Ecto neural progenitor cell (in vitro differentiated cells): ENCODE measurements around the gene RORC.

Experiments
- DNase-seq: peaks from one replicate; pipeline ENCODE4 v3.0.0-alpha.2; 2018; ENCODE audit warnings: low spot score

The RORC gene

DNA sequence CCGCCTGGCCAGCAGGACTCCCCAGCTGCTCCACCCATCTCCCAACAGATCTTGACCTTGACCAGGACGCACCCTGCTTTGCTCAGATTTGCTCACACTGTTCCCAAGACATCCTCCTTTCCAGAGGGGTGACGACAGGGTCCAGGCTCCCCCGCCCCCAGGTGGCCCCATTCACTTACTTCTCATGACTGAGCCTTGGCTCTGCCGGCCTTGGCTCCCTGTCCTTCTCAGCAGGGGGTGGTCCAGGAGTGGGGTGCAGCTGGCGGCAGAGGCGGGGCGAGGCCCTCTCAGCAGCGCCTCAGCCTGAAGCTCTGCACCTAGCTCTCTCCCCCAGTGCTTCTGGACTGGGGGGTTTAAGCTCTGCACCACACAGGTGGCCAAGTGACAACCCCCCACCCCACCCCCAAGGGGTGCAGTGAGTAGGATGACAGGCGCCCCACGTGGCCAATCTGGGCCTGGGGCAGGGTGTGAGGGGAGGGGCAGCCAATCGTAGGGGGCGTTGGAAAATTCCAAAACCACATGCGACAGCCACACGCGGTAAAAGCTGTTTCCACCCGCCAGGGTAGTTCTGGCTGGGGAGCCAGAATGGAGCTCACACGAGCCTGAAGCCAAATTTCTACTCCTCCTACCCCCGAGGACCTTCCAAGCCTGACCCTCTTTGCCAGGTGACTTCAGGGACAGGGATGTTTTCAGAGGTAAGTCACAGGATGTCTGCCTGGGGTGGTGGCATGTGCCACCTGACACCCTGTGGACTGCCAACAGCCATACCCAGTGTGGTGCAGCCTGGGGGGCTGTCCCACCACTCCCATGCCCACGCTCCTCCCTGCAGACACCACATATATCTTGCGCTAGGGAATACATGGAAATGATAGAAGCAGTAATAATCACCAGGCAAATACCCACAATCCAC is 5.6 kb downstream of the RORC start:
- DNase-seq = no peak

DNA sequence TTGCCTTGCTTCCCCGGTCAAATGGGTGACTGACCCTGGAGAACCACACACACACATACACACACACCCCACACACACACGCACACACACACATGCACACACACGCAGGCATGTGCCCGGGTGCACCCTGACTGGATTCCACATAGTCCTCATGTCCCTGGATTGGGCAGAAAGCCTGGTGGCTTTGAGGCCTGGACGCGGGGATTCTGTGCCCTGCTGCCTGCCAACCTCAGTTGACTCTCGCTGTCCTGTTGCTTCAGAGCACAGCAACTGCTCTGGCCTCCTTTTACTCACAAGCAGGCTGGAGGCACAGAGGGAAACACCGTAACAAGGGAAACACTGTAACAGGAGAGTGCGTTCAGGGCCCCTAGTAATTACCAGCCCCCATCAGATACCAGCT is 6.4 kb downstream of the RORC start:
- DNase-seq = no peak

DNA sequence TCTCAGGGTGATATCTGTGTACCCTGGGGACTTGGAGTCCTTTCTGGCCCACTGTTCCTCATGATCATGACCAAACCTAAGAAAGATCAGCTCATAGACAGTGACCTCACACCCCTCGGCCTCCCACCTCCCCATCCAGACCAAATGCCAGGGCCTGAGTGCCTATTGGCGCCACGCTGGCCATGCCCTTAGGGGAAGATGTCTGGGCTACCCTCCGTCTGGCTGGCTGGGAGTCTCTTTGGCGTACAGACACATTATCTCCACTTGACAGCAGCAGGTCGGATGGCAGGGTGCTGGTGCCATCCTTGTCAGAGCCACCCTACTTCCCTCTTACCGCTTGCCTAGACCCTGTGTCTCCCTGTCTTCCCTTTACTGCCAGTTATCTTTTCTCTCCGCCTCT is 8.4 kb downstream of the RORC start:
- DNase-seq = no peak

DNA sequence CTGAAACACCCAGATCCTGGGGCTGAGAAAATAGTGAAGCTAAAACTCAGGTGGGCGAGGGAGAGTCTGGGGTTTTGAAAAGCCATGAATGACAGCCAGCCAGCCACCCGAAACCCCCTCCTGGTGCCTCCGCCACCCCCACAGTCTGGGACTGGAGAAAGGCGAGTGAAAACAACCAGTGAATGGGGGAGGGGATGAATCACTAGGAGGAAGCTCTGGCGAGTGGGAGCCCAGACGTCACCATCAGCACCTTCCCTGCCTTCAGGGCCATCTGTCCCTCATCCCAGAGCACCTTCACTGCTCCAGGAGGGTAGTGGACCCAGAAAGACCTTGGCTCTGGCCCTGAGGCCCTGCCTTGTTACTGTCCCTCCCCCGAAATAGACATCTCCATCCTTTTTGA is 9.2 kb downstream of the RORC start:
- no peak for DNase-seq

DNA sequence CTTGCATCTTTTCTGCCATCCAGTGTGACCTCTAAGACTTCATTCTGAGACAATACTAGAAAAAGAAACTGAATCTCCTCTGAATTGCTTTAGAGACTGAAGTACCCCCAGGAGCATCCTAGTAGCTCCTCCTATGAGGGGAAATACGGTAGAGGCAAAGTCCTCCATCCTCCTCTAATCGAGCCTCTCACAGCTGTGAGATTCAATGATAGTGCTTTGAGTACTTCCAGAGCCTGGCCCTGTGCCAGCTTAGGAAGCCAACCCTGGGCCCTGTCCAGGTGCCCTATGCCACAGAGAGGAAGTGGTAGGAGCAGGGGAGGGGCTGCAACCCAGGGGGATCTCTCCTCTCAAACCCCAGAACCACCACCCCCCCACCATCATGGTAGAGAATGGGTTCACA is 10.7 kb downstream of the RORC start:
- no peak for DNase-seq

DNA sequence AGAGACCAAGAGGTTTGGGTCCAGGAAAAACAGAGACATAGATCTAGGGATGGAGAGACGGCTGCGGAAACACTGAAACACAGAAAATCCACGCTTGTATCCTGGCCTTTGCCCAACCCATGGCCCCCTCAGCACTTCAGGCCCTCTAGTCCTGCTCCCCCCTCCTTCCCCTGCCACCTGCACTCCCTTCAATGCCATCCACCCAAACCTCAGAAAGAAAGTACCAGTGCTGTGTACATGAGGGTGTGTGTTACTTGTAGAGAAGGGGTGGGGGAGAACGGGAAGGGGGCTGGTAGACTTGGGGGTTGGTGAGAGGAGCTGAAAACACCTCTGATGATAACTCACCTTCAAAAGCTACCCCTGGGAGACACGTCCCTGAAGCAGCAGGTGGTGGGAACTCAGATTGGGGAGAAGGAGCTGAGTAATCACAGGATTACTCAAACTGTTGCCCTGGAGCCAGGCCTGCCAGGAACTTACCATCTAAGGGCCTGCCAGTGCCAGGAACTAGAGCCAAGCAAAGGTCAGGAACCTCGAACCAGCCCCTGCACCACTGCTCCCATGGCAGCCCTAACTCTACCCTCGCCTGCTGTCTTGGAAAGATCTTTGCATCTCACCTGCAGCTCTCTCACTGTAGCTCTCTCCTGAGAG is 11.5 kb downstream of the RORC start:
- no peak for DNase-seq

DNA sequence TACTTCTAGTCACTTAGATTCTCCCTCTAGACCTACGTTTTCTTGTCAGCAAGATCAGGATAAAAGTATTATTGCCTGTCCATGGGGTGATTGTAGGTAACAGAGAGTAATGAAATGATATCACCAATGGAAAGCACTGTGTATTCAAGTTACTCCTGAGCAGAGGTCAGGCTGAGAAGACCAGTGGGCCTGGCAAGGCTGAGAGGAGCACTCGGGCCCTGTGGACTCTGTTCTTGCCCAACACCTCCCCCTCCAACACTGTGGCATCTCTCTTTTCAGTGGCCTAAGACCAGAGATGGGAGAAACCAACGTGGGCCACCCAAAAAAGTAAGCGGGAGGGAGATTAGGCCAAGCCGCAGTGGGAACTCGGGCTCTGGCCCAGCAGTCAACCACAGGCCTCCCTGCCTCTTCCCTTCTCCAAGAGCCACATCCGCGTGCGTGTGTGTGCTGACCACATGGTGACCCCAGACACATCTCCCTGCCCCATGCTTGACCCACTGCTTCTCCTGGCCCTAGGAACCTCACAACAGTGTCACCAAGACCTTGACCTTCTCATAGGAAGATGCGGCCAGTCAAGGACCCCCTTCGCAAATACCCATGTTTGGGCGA is 12.3 kb downstream of the RORC start:
- no peak for DNase-seq

DNA sequence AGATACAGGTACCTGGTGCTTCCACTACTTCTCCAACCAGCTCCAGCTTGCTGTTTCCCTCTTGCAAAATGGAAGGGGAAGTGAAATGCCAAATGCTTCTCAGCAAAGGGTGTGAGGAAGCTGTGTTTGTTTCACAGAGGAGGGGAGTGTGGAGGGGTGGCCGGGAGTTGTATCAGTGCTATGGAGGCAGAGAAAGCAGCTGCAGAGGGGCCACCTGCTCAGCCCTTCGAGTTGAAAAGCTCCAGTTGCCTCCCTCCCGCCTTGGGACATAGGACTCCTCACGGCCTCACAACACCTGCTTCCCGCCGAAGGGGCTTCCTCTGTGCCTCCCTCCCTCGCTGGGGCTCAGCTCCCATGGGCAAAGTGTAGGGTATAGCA is 14.3 kb downstream of the RORC start:
- no peak for DNase-seq

DNA sequence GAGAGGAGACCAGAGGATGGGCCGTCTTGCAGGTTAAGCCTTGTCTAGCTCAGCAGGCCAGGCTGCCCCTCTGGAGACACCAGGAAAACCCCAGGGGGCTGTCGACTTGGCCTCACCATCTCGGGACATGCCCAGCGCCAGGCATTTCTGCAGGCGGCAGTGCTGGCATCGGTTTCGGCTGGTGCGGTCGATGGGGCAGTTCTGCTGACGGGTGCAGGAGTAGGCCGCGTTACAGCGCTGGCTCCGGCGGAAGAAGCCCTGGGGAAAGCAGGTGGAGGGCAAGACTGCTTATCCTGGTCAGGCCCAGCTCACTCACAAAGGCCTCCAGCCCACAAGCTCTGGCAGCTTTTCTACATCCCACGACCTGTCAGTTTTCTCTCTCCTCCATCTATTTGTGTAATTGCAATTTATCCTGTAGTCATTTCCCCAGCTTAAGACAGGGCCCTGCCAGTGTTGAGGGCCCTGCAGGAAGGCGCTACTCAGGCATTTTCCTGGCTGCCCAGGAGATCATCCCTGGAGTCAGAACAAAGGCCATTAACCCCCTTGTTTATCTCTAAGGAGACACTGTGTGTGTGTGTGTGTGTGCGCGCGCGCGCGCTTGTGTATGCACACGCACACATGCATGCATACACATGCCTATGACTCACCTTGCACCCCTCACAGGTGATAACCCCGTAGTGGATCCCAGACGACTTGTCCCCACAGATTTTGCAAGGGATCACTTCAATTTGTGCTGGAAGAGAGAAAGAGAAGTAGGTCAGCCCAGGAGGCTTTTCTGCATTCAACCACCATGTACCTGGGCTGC is 14.9 kb downstream of the RORC start:
- DNase-seq = no peak

DNA sequence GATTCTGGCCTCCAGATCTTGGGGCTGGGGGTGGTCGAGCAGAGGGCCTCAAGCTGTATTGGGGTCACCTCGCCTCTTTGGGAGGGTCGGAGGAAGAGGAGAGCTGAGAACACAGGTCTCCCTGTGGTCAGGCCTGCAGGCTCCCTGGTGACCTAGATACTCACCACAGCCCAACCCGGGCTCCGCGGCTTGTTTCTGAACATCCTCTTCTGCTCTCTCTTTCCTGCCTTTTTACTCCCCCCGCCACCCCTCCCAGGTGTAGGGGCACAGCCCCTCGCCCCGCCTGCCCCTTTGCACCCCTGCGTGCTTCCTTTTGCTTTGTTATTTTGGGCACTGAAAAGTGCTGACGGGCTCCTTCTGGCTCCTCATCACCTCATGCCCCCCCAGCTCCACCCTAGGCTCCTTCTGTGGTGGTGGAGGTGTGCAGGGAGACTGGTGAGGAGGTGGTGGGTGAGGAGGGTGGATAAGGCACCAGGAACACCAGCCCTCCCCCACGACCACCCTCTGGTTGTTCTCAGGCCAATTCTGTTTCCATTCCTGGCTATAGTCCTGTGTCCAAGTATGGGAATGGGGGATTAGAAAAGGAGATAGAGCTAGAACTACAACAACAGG is 15.8 kb downstream of the RORC start:
- no peak for DNase-seq

DNA sequence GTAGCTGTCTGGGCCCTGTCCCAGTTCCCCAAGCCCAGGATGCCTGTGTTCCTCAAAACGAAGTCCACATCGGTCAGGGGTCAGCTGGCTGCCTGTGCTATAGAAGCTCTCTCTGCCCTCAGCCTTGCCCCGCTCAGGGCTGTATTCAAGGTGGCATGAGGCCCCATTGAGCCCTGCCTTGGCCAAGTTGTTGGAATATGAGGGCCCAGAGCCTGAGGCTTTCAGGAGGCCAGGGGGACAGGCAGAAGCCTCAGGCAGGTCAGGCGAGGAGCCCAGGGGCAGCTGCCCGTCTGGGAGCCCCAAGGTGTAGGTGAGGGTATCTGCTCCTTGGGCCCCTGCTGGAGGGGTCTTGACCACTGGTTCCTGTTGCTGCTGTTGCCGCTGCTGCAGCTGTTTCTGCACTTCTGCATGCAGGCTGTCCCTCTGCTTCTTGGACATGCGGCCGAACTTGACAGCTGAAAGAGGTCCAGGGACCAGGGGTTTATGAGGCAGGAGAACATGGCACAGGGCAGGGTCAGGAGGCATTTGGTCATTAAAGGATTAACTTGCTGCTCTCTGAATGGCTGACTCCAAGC is 16.5 kb downstream of the RORC start:
- no peak for DNase-seq

DNA sequence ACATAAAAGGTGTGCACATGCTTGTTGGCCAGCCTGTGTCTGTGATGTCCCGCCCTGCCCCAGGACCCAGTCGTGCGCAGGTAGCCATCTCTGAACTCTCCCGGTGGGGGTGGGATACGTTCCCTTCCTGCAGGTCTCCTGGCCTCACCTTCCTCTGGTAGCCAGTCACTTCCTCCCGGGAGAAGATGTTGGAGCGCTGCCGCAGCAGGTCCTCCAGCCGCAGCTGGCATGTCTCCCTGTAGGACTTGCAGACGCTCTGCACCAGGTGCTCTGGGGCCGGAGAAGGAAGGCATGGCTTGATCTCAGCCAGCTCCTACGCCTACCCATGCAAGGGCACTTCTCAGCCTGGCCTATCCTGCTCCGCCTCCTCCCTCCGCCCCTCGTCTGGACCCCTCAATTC is 17.2 kb downstream of the RORC start:
- DNase-seq = no peak

DNA sequence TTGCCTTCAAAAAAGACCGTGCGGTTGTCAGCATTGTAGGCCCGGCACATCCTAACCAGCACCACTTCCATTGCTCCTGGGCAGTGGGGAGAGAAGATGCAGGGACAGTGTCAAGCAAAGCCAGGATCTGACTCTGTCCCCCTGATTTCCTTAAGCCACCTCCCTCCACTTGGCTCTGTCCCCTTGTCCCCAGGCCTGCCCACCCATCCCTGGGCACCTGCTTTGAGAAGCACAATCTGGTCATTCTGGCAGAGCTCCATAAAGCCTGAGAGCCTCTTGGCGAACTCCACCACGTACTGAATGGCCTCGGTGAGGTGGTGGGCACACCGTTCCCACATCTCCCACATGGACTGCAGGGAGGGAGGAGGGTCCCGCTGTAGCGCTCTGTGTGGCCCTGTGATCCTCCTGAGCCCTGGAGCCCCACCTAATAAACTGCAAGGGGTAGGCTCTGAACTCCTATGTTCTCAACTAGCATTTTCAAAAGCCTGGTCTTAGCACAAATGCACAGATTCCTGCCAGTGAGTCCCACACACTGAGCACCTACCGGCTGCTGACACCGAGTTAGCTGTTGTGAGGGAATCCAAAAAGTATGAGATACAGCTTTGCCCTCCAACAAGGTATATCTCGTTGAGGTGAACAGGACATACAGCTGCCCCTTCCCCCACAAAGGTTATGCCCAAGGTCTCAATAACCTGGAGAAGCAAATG is 18.2 kb downstream of the RORC start:
- DNase-seq = no peak

DNA sequence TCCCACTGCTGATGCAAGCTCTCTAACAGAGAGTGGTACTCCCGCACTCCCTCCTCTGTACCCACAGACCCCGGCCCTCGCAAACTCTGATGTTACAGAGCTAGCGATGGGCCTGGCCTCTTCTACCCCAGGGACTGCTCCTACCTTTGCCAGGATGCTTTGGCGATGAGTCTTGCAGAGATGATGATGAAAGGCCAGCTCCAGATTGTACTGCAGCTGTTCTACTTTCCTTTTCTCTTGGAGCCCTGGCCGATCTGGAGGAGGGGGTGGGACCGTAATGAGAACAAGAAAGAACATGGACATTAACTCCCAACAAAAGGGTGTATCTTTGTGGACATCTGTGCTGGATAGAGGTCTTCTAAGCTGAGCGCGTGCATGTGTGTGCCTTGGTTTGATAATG is 20.4 kb downstream of the RORC start:
- no peak for DNase-seq

DNA sequence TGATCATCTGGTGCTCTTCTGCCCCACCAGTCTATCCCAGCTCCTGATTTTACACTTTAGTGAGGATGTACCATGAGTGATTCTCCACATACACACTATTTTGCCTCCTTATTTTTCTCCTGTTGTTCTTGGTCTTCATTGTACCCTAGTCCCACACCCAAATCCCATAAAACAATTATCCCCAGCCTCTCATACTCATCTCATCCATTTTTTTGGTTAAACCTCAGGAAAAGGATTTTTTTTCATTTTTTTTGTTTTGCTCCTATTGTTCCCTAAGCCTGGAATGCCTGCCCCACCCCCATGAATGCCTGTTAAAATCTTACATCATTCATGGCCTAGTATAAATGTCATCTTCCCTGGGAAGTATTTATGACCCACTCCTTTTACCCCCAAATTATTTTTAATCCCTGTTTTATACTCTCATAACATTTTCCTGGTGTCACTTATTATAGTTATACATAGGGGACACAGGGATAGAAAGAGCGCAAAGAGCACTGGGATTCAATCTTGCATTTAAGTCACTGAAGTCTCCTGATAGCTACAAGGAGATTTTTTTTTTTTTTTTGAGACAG is 21.5 kb downstream of the RORC start:
- no peak for DNase-seq

DNA sequence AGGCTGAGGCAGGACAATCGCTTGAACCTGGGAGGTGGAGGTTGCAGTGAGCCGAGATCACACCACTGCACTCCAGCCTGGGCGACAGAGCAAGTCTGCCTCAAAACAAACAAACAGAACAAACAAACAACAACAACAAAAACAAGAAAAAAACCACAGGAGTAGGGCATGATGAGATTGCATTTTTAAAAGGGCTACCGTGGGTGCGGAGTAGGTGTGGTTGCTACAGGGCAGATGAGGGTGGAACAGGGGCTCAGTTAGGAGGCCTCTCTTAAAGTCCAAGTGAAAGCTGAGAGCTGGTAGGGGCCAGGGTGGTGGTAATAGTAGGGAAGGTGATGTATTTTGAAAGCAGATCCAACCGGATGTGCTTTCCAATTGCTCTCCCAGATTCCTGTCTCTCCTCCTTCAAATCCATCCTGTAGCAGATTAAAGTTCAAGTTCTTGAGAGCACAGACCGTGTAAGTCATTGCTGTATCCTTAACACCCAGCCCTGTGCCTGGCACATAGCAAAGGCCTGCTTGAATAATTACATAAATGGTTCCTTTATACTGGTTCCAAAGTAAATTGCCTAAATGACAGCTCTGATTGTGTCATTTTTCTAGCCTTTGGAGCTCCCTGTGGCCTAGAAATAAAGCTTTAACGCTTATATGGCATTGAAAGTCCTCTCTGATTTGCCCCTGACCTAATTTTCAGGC is 22.2 kb downstream of the RORC start:
- DNase-seq = no peak

DNA sequence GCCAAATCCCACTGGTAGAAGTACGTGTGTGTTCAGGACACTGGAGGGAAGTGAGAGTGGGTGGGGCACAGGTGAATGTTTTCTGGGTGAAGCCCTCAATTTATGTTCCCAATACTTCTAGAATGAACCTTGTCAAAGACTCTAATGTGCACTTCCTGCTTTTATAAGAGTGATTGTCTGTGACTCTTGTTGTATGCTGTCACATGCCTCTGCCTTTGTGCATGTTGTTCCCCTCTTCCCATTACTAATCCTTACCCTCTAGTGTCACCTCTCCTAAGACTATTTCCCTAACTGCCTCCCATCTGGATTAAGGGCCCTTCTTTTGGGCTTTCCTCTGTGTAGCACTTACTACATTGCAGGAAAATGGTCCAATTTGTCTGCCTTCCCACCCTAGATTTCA is 23.8 kb downstream of the RORC start:
- DNase-seq = no peak

DNA sequence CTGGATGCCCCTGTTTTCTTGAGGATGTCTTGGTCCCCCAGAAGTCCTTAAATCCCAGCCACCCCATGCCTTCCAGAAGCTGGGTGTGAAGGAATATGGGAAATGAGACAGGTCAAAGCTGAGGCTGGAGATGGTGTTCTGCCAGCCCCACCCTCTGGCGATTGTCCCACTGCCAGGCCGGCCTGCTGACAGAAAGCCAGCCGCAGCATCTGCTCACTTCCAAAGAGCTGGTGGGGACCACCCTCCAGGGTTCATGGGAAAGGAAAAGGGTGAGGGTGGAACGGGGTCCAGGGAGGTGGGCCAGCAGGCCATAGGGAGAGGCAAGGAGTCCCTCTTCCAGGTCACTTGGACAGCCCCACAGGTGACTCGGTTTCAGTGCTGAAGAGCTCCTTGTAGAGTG is 24.5 kb downstream of the RORC start:
- no peak for DNase-seq

DNA sequence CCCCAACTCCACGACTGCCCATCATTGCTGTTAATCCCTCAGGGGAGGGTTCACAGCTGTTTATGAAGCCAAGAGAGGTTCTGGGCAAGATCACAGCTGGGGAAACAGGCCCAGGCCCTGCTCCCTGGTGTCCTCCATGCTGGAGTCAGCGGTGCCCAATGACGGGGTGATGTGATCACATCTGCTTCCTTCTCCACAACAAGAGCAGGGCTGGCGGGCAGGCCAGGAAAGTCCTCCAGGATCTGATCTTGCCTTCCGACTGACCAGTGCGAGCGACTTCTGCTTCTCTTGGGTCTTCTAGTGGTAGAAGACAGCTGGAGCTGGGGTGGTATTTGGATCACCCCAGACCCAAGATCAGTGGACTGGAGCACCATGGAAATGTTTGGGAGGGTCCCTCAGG is 25.4 kb downstream of the RORC start:
- DNase-seq = no peak
